H1 (cell line): Measurements from ENCODE around the gene KRT9. TPM values are rescaled to one million over a fixed set of nuclear protein-coding genes. Genes with fewer than 3 reads are reported as not detected.
A peak's percentile ranks its signal among the peaks of the same experiment; 100 is the strongest.

Source experiments
- CTCF ChIA-PET: fragments of 300-600 bp; sonication (Branson Sonifier 250); formaldehyde crosslinking; loops from one replicate; lab custom pipeline; 2021; ENCODE audit not compliant: partially characterized antibody; lab: Charles Lee
- POLR2A ChIA-PET: fragments of 300-600 bp; sonication (Branson Sonifier 250); formaldehyde crosslinking; loops from one replicate; lab custom pipeline; 2021; ENCODE audit warnings: inconsistent platforms; ENCODE audit not compliant: partially characterized antibody; lab: Charles Lee
- DNase-seq, 2 experiments: peaks; one replicate each; pipeline versions ENCODE4 v3.0.0 to v3.0.0-alpha.2; 2010 to 2022; ENCODE audit warnings: low spot score in 2 of 2, low read depth in 1 of 2, mixed read lengths in 1 of 2
- FAIRE-seq: peaks from 2 replicates; lab custom pipeline; 2011; peaks lifted over from hg19 to GRCh38; lab: Jason Lieb, UNC
- H2AFZ ChIP-seq: 2 replicates; pipeline ENCODE4 v1.8.1; 2012; ENCODE audit warnings: low read length, inconsistent platforms
- H2AK5ac ChIP-seq: 2 replicates; pipeline ENCODE4 v1.6.1; 2013; ENCODE audit warnings: low read depth, low read length
- H2BK120ac ChIP-seq: replicated peaks from 2 replicates; pipeline ENCODE3; 2013; ENCODE audit warnings: low read depth, low read length, inconsistent platforms
- H2BK12ac ChIP-seq: 2 replicates; pipeline ENCODE4 v1.6.1; 2013; ENCODE audit warnings: low read depth, low read length
- H2BK15ac ChIP-seq: 2 replicates; pipeline ENCODE4 v1.6.1; 2013; ENCODE audit warnings: low read length
- H2BK20ac ChIP-seq: 2 replicates; pipeline ENCODE4 v1.6.1; 2013; ENCODE audit warnings: low read length
- H2BK5ac ChIP-seq: 2 replicates; pipeline ENCODE4 v1.6.1; 2013; ENCODE audit warnings: low read depth, low read length
- H3K14ac ChIP-seq: 2 replicates; pipeline ENCODE4 v1.6.1; 2013; ENCODE audit warnings: inconsistent platforms; ENCODE audit not compliant: insufficient read length
- H3K18ac ChIP-seq: 2 replicates; pipeline ENCODE4 v1.6.1; 2013; ENCODE audit warnings: low read length; ENCODE audit errors: extremely low read depth
- H3K23ac ChIP-seq: 2 replicates; pipeline ENCODE4 v1.6.1; 2013; ENCODE audit warnings: inconsistent platforms; ENCODE audit not compliant: insufficient read length
- H3K23me2 ChIP-seq: 2 replicates; pipeline ENCODE4 v1.6.1; 2013; ENCODE audit warnings: low read depth, low read length
- H3K27ac ChIP-seq: 2 replicates; pipeline ENCODE4 v1.6.1; 2011; ENCODE audit warnings: low read depth, low read length, inconsistent platforms
- H3K27me3 ChIP-seq, 4 experiments: replicated peaks in 1 of 4; 1 replicate in 1 of 4; 2 replicates in 3 of 4; pipeline versions ENCODE4 v1.6.1 to v1.8.1; 2011 to 2013; ENCODE audit warnings: low read length in 3 of 4, mild to moderate bottlenecking in 3 of 4, inconsistent platforms in 2 of 4, mixed read lengths in 2 of 4, moderate library complexity in 1 of 4; ENCODE audit not compliant: control insufficient read depth in 3 of 4, insufficient read depth in 3 of 4; ENCODE audit errors: extremely low read depth in 1 of 4
- H3K36me3 ChIP-seq, 4 experiments: 2 replicates each; pipeline versions ENCODE4 v1.6.1 to v1.8.1; 2011 to 2013; ENCODE audit warnings: mild to moderate bottlenecking in 4 of 4, low read length in 3 of 4, moderate library complexity in 2 of 4, control low read depth in 1 of 4, inconsistent platforms in 1 of 4; ENCODE audit not compliant: insufficient read depth in 4 of 4, control insufficient read depth in 2 of 4
- H3K4ac ChIP-seq: replicated peaks from 2 replicates; pipeline ENCODE3; 2013; ENCODE audit warnings: low read length, low read depth, mixed read lengths, inconsistent platforms; ENCODE audit not compliant: insufficient read length
- H3K4me1 ChIP-seq, 4 experiments: replicated peaks in 1 of 4; 1 replicate in 1 of 4; 2 replicates in 3 of 4; pipeline versions ENCODE4 v1.6.1 to v1.8.1; 2011 to 2013; ENCODE audit warnings: low read length in 3 of 4, inconsistent platforms in 2 of 4, mixed read lengths in 1 of 4; ENCODE audit not compliant: insufficient read depth in 4 of 4, control insufficient read depth in 3 of 4
- H3K4me2 ChIP-seq, 2 experiments: 2 replicates each; pipeline versions ENCODE4 v1.6.1 to v1.8.1; 2011 to 2013; ENCODE audit warnings: low read depth in 2 of 2, low read length in 2 of 2, control low read depth in 1 of 2, inconsistent platforms in 1 of 2, mild to moderate bottlenecking in 1 of 2; ENCODE audit not compliant: insufficient read depth in 1 of 2
- H3K4me3 ChIP-seq, 4 experiments: fragments of 200-600, 300-600 bp in 1 of 4; sonication (generic), shearing (Covaris generic), sonication (Bioruptor Twin) in 1 of 4; 2 replicates each; pipeline versions ENCODE4 v1.5.1 to v1.8.1; 2011 to 2016; ENCODE audit warnings: low read length in 4 of 4, low read depth in 3 of 4, control low read depth in 2 of 4, inconsistent platforms in 2 of 4, mild to moderate bottlenecking in 2 of 4, mixed read lengths in 1 of 4, moderate library complexity in 1 of 4; ENCODE audit not compliant: insufficient read depth in 2 of 4; ENCODE audit errors: extremely low read depth in 1 of 4
- H3K56ac ChIP-seq: replicated peaks from 2 replicates; pipeline ENCODE3; 2013; ENCODE audit warnings: low read depth, mild to moderate bottlenecking, mixed read lengths, low read length, inconsistent platforms; ENCODE audit not compliant: insufficient read length
- H3K79me1 ChIP-seq: 2 replicates; pipeline ENCODE4 v1.6.1; 2013; ENCODE audit warnings: low read depth, low read length, control low read depth
- H3K79me2 ChIP-seq, 2 experiments: 2 replicates each; pipeline versions ENCODE4 v1.6.1 to v1.8.1; 2012 to 2013; ENCODE audit warnings: low read length in 2 of 2, mild to moderate bottlenecking in 2 of 2, inconsistent platforms in 1 of 2; ENCODE audit not compliant: insufficient read depth in 2 of 2, control insufficient read depth in 1 of 2
- H3K9ac ChIP-seq, 4 experiments: replicated peaks in 1 of 4; 1 replicate in 1 of 4; 2 replicates in 3 of 4; pipeline versions ENCODE4 v1.6.1 to v1.8.1; 2011 to 2013; ENCODE audit warnings: low read depth in 3 of 4, low read length in 3 of 4, control low read depth in 2 of 4, mild to moderate bottlenecking in 2 of 4, moderate library complexity in 2 of 4, inconsistent platforms in 1 of 4; ENCODE audit errors: extremely low read depth in 1 of 4
- H3K9me3 ChIP-seq, 2 experiments: 2 replicates each; pipeline versions ENCODE4 v1.6.1 to v1.8.1; 2012 to 2013; ENCODE audit warnings: mild to moderate bottlenecking in 2 of 2, moderate library complexity in 2 of 2, control low read depth in 1 of 2, inconsistent platforms in 1 of 2, low read depth in 1 of 2, low read length in 1 of 2, mixed read lengths in 1 of 2; ENCODE audit not compliant: insufficient read depth in 2 of 2
- H4K20me1 ChIP-seq, 2 experiments: replicated peaks in 1 of 2; 2 replicates each; pipeline versions ENCODE3 to v1.8.1; 2011 to 2013; ENCODE audit warnings: inconsistent platforms in 2 of 2, low read length in 2 of 2, mild to moderate bottlenecking in 1 of 2; ENCODE audit not compliant: insufficient read depth in 2 of 2, control insufficient read depth in 1 of 2
- H4K5ac ChIP-seq: 2 replicates; pipeline ENCODE4 v1.6.1; 2013; ENCODE audit warnings: low read length, low read depth, mixed read lengths, inconsistent platforms; ENCODE audit not compliant: insufficient read length
- H4K8ac ChIP-seq: 2 replicates; pipeline ENCODE4 v1.8.0; 2013; ENCODE audit warnings: mild to moderate bottlenecking, moderate library complexity, low read length, inconsistent platforms; ENCODE audit not compliant: insufficient read depth; ENCODE audit errors: extremely low read depth
- H4K91ac ChIP-seq: replicated peaks from 2 replicates; pipeline ENCODE3; 2013; ENCODE audit warnings: low read length, mixed read lengths, inconsistent platforms; ENCODE audit not compliant: insufficient read length
- BCL11A ChIP-seq, 2 experiments: IDR thresholded peaks; one replicate each; pipeline ENCODE4 v1.6.1; 2011; ENCODE audit warnings: low read depth in 2 of 2, low read length in 2 of 2, mild to moderate bottlenecking in 2 of 2
- GABPA ChIP-seq: IDR thresholded peaks from 2 replicates; pipeline ENCODE4 v1.6.1; 2011; ENCODE audit warnings: mild to moderate bottlenecking, low read length, moderate library complexity, borderline replicate concordance; ENCODE audit not compliant: insufficient read depth
- SP1 ChIP-seq: IDR thresholded peaks from 2 replicates; pipeline ENCODE4 v1.6.1; 2011; ENCODE audit warnings: low read depth, low read length
- TBP ChIP-seq: IDR thresholded peaks from 2 replicates; pipeline ENCODE4 v1.6.1; 2011; ENCODE audit warnings: low read depth, low read length, improper control_type of control experiment
- TCF12 ChIP-seq: IDR thresholded peaks from 2 replicates; pipeline ENCODE4 v1.6.1; 2011; ENCODE audit warnings: low read depth, mild to moderate bottlenecking, low read length
- TEAD4 ChIP-seq: IDR thresholded peaks from 2 replicates; pipeline ENCODE4 v1.6.1; 2012; ENCODE audit warnings: low read depth, low read length, inconsistent platforms, mixed read lengths
- ZNF274 ChIP-seq: IDR thresholded peaks from 2 replicates; pipeline ENCODE4 v1.7.0; 2012; ENCODE audit warnings: low read length, borderline replicate concordance; ENCODE audit errors: extremely low read depth
- WGBS, 2 experiments: shearing (Covaris generic) in 1 of 2; methylation state at CpG; one replicate each; pipeline versions ENCODE4 v1.1.6 to v1.1.7; 2013 to 2015; ENCODE audit warnings: low lambda C conversion rate in 2 of 2, mixed read lengths in 2 of 2, inconsistent platforms in 1 of 2, low coverage in 1 of 2, missing lambda C conversion rate in 1 of 2; ENCODE audit not compliant: insufficient replicate concordance in 2 of 2, insufficient coverage in 1 of 2, insufficient read length in 1 of 2; ENCODE audit errors: extremely low coverage in 1 of 2, missing lambda C conversion rate in 1 of 2; 5-methylcytosine and 5-hydroxymethylcytosine counted together
- polyA plus RNA-seq, 7 experiments: library from polyadenylated mRNA; depleted of rRNA in 3 of 7; stranded (reverse) in 5 of 7; unstranded in 2 of 7; fragments of >200 nt in 5 of 7; fragments of 200-250 nt in 2 of 7; gene quantifications; 1 replicate in 5 of 7; 2 replicates in 1 of 7; 4 replicates in 1 of 7; pipeline versions ENCODE4 v1.2.1 to v1.2.3, GENCODE V29; 2011 to 2013; ENCODE audit warnings: missing spikeins in 2 of 7, mixed read lengths in 2 of 7
- total RNA-seq: library from RNA; stranded (reverse); fragmentation: NEBNext Ultra II Directional; extraction: Animal tissue kit (Norgen Biotek cat#: 25700); gene quantifications from 2 replicates; pipeline ENCODE4 v1.2.1, GENCODE V29; 2021

KRT9 gene
- total and polyA plus RNA-seq, 2 of the 8 experiments (the other 6 are each of a cell fraction or from before 2014, with no cell fraction given) = not detected

DNA sequence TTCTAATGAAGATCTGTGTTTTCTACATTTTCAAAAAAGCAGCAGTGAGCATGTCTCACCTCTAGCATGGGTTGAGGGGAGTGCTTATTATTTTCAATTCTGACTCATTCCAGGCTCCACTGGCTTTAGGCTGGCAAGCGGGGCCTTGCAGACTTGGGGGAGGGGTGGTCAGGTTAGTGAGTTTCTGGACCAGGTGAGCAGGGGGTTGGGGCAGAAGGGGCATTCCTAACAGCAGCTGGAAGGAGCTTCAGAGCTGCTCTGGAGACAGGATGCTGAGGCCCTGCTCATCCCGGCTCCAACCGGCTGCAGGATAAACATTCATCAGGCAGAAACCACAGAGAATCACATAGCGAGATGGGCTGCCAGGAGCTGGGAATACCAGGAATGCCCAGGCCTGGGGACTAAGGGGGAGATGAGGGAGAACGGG, 33.3 kb downstream of the KRT9 start:
- H3K4me2 ChIP-seq = 0 out of 4 replicates have a peak overlapping the region, but pooled peaks of 1 of the 2 experiments have one; percentile 26
- H3K56ac ChIP-seq = no peak overlapping the region
- no peaks in the 10 kb centered on the region for H3K23me2 ChIP-seq
- H3K4me1 ChIP-seq = peaks cover 10 to 23% (median 16%) of the 10 kb centered on the region in 4 experiments
- no peak overlapping the region for H3K27ac ChIP-seq
- no peak for DNase-seq
- ChIA-PET CTCF (interaction anchor here (5.5 kb wide), 1 partner anchor 10 kb away, joined by 48 read pairs; no protein-coding TSS in a partner anchor), POLR2A (interaction anchor here (16.2 kb wide), 1 partner anchor 13 kb away, joined by 293 read pairs; the partner anchor contains the start of gene KRT19)
- no peak overlapping the region for H4K8ac ChIP-seq
- peak overlapping the region; percentile 71; the same call in 1 of the 2 replicates for H2BK12ac ChIP-seq
- no peak overlapping the region for H3K14ac ChIP-seq
- H3K9ac ChIP-seq = 0 out of 7 replicates have a peak overlapping the region, but pooled peaks of 1 of the 4 experiments have one; percentile 8
- no peak overlapping the region for H3K4me3 ChIP-seq
- no peak overlapping the region for H2BK120ac ChIP-seq
- H3K27me3 ChIP-seq = no peaks in the 10 kb centered on the region; a peak in 1 of 7 replicates
- no peak overlapping the region for H2AFZ ChIP-seq
- H4K5ac ChIP-seq = no peak overlapping the region
- H3K18ac ChIP-seq = peak overlapping the region; percentile 71
- WGBS, 2 experiments = 70% methylated on average over 5 of the region's 5 CpGs; no CpG with 5 or more reads in 1 of the 2 experiments
- H3K36me3 ChIP-seq = no peaks in the 10 kb centered on the region
- H4K91ac ChIP-seq = no peak overlapping the region
- peak overlapping the region; percentile 52; the same call in 1 of the 2 replicates for H2BK5ac ChIP-seq
- no peak overlapping the region for H3K4ac ChIP-seq
- H3K9me3 ChIP-seq = no peaks in the 10 kb centered on the region
- H2BK20ac ChIP-seq = peak overlapping the region; percentile 93; the same call in 1 of the 2 replicates
- no peaks in the 10 kb centered on the region for H3K79me1 ChIP-seq
- TF ChIP-seq TBP (no peak), SP1 (0 out of 2 replicates have a peak, but pooled peaks have one; percentile 8), GABPA (no peak), TCF12 (0 out of 2 replicates have a peak, but pooled peaks have one; percentile 35), TEAD4 (0 out of 2 replicates have a peak, but pooled peaks have one; percentile 12), ZNF274 (no peak), BCL11A (IDR thresholded peaks at IDR 0.05; ENCODE audit: low read depth in 2 of 2, low read length in 2 of 2) (no peak)
- TF ChIP-seq, all 59 proteins: peak for 3
- Histone ChIP-seq H2BK15ac (no peak overlapping the region), H3K79me2 (no peaks in the 10 kb centered on the region), H4K20me1 (no peaks in the 10 kb centered on the region), H2AK5ac (no peak overlapping the region), H3K23ac (no peak overlapping the region)
- no peak for FAIRE-seq
